NCI-H1436 (cell line): ENCODE measurements around the gene TBX15.

Experiments
- DNase-seq: peaks from one replicate; lab custom pipeline; 2025; lab: John Stamatoyannopoulos, UW

The TBX15 gene

GRCh38 chr1:119001181-119002027 is 13.3 kb upstream of the TBX15 start:
- no peak for DNase-seq

DNA sequence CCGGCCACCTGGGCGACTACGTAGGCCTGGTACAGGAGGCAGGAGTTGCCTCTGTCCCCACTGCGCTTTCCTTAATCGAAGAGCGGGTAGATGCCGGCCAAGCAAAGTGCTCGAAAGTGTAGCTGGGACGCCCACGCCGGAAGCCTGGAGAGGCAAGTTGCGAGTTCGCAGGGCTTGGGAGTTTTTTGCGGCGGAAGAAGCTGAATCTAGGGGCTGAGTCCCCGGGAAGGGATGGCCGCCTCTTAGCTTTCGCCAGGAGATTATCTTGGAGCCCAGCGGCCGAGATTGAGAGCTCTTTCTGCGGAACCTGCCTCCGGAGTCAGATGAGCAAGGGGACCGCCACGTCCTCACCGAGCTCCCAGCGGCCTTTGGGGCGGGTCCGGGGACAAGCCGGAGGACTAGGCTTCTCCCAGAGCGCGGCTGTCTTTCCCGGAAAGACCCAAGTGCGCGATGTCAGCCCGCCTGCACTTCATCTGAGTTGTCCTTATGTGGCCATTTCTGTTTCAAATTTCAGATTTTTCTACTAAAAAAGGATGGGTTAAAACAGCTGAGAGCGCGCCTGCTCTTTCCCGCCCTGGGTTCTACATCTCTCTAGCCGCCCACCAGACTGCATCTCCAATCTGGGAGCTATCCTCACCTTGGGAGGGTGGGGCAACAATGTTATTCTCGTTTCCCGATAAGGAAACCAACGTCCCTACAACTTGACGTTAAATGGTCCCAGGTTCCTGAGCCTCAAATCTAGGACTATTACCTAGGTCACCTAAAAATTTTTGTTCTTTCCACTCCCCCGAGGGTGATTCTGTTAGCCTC is 12.4 kb upstream of the TBX15 start:
- DNase-seq: no peak

- DNase-seq: no peak
Observed at GRCh38 chr1:118999348-119000071, 11.4 kb upstream of the TBX15 start.

- DNase-seq: no peak
Observed at GRCh38 chr1:118998171-118998570, 10.0 kb upstream of the TBX15 start.

DNA sequence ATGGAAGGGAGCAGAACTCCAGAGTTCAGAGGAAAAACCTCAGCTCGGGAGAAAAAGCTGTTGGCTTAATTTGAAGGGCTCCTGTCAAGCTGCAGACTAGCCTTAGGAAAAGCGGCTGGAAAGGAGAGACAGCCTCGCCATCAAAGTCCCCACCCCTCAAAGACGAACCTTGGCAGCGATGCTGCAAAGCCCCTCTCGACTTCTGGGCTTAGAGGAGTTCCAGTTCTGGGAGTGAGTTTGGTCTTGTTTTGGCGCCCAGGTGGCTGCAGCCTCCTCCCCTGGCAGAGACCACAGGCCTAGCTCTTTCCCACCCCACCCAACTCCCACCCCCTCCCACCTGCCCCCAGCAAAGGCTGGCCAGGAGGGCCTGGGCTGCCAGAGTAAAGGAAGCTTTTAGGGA is 9.1 kb upstream of the TBX15 start:
- no peak for DNase-seq

- no peak for DNase-seq
Observed at GRCh38 chr1:118995312-118996016, 7.3 kb upstream of the TBX15 start.

DNA sequence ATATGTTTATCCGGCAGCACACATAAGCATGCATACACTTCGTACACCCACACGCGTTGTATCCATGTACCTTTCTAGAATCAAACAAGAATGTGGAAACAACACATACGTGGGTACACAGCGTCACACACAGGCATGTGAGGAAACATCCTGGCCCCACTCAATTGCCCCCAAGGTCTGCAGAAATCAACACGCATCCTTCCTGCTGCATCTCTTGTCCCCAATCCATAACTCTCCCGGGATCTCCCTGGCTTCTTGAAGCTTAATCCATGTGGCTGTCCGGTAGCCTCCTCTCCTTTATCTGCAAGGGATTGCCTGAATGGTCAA is 5.5 kb upstream of the TBX15 start:
- DNase-seq: no peak

DNA sequence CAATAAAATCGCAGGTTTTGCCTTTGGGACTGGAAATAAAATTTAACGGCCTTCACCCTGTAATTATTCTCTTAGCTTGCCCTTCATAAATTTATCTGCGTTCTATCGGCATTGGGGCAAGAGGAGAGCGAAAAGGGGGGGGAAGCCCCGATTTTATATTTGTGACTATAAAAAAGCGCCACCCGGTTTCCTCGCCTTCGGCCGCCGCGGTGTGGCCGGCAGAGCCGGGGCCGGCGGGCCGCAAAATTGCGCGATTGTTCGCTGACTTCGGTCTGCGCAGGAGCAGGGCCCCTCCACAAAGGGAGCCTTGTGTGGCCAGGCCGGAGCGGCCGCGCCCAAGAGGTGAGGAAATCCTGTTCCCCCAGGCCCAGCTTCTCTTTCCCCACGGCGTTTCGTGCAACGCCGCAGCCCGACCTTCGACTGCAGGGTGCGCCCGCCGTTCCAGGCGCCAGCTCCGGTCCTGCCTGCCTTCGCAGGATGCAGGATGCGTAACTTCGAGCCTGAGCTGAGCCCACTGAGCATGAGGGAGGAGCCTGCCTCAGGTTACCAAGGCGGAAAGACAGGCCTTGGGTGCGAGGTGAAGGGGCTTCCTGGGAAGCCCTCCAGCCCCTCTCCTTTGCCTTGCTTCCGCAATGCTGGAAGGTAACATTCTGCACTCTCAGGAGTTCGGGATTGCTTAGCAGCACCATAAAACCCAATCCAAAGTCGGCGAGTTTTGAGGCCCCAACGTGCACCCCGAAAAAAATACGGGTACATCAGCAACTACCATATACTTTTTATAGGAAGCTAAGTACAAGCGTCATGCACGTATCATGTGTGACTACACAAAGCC is 4.9 kb upstream of the TBX15 start:
- no peak for DNase-seq

DNA sequence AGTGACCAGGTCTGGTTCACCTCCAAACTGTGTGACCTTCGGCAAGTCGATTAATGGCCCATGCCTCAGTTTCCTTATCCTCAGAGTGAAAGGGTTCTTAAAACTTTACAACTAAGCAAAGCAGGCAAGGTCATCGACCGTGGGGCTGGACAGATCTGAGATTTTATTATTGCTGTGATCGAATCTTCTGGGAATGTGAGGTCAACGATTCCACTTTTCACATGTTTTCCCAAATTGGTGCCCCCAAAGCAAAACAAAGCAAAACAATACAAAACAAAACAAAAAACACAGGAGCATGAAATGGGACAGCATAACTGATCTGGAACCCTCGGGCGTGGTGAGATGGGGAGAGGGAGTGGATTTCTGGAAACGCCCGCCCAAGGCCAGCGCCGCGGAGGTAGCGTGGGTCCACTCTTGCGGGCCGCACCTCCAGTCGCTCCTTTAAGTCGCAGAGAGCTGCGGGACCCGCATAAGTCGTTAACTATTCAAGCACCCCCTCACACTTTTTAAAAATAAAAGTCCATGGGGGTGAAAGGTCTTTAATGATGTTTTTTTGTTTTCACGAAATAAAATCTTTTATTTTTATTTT is 4.2 kb upstream of the TBX15 start:
- no peak for DNase-seq

GRCh38 chr1:118991448-118991847 is 3.3 kb upstream of the TBX15 start:
- DNase-seq: no peak

DNA sequence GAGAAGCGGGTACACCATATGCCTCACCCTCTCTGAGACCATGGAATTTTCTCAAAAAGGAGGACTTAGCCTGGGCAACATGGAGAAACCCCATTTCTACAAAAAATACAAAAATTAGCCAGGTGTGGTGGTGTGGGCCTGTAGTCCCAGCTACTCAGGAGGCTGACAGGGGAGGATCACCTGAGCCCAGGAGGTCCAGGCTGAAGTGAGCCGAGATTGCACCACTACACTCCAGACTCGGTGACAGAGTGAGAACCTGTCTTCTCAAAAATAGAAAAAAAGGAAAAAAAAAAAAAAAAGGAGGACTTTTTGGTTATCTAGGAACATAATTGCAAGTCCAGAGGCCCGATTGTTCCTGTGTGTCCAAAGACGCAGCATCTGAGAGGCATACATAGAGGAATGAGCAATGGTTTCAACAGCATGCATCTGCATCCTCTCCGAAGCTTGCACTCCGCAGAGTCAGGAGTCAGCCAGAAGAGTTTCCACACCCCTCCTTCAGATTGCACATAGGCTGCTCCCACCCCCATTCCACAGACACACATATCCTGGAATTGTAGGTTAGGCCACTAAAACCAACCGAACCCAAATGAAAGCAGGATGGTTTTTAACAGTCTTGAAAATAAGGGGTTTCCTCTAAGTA is 2.5 kb upstream of the TBX15 start:
- no peak for DNase-seq

- no peak for DNase-seq
Observed at GRCh38 chr1:118989878-118990378, 1.8 kb upstream of the TBX15 start.

- no peak for DNase-seq
Observed at GRCh38 chr1:118989006-118989815, 1.1 kb upstream of the TBX15 start.

DNA sequence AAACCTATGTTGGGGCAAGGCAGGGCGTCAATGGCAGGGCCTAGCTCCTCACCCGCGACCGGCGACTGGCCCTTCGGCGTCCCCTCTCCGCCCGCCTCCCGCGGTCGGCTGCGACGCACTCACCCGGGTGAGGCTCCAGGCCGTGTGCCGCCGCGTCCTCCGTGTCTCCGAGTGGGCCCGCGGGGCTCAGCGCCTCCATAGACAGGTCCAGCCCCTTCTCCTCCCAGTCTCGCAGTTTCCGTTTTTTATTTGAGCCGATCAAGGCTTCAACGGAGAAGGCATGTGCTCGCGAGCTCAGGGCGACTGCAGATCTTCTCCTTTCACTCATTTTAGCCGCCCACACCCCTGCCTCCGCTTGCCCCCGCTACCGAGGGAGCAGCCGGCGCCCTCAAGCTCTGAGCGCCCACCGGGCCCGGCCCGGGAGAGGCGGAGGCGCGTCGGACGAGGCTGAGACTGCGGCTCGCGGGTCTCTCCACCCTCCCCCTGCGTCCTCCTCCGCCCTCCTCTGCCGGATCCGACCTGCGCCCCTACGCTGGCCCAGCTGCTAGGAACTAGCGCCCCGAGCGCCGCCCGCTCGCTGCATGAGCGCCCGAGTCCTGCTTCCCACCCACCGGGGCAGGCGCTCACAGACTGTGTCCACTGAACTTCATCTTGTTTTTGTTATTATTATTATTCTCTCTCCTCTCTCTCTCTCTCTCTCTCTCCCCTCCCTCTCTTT is 516 bp downstream of the TBX15 start:
- no peak for DNase-seq

DNA sequence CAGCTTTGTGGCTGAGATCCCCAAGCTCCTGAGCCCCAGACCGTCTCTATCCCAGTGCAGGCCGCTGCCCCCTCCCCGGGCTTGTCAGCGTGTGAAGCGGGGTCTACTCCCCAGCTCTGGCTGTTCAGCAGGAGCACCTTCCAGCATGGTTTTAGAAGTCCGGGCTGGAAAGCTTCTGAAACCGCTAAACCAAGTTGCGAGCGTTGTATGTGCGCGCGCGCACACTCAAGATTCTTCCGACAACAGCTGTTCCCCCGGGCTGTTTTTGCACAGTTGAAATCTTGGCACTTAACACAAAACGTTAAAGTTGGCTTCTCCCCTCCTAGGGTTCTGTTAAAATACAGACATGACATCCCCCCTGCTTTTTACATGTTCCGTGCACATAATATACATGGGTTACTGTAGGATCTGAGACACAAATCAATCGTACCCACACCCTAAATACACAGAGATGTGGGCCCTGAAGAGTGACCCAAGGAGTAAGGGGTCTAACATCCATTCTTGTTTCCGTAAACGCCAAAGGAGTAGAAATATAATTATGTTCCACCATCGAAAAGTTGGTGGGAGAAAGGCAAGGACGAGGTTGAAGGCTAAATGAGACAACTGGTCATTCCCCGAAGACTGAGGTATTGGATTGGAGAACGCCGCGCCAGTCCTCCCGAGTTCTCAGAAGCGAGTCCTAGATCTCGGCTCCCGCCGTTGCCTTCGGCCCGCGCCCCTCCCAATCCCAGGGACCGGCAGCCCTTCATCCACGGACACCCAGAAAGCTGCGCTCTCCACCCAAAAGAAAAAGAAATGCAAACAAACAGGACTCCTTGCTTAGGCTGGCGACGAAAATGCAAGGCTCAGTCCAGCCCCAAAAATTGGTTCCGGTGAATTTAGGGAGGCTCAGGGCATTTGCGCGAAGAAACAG is 1.3 kb downstream of the TBX15 start:
- no peak for DNase-seq

- DNase-seq: no peak
Observed at GRCh38 chr1:118985640-118986554, 2.2 kb downstream of the TBX15 start.
